DND-41 (cell line): ENCODE results near the gene PXT1.
"Not testable (repeated sequence)": the region's sequence is repeated elsewhere in the genome, so short reads cannot be mapped to it uniquely, and the experiment has no call there.

Source experiments
- EZH2 ChIP-seq: IDR thresholded peaks from 3 replicates; pipeline ENCODE4 v1.6.1; 2012; ENCODE audit warnings: borderline replicate concordance, low read depth, mild to moderate bottlenecking, moderate library complexity, low read length, inconsistent platforms; ENCODE audit not compliant: severe bottlenecking
- TF ChIP-seq, protein P1 (sequence below): IDR thresholded peaks from 2 replicates; pipeline ENCODE4 v1.5.1; 2012; ENCODE audit warnings: borderline replicate concordance, low read length, moderate library complexity, mild to moderate bottlenecking; ENCODE audit not compliant: poor library complexity, severe bottlenecking; ENCODE audit errors: extremely low read depth

DNA sequence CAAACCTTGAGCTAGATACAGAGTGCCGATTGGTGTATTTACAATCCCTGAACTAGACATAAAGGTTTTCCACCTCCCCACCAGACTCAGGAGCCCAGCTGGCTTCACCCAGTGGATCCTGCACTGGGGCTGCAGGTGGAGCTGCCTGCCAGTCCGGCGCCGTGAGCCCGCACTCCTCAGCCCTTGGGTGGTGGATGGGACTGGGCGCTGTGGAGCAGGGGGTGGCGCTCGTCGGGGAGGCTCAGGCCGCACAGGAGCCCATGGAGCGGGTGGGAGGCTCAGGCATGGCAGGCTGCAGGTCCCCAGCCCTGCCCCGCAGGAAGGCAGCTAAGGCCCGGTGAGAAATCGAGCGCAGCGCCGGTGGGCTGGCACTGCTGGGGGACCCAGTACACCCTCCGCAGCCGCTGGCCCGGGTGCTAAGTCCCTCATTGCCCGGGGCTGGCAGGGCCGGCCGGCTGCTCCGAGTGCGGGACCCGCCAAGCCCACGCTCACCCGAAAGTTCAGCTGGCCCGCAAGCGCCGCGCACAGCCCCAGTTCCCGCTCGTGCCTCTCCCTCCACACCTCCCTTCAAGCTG lies 78.5 kb downstream of the PXT1 start:
- TF ChIP-seq, protein P1, sequence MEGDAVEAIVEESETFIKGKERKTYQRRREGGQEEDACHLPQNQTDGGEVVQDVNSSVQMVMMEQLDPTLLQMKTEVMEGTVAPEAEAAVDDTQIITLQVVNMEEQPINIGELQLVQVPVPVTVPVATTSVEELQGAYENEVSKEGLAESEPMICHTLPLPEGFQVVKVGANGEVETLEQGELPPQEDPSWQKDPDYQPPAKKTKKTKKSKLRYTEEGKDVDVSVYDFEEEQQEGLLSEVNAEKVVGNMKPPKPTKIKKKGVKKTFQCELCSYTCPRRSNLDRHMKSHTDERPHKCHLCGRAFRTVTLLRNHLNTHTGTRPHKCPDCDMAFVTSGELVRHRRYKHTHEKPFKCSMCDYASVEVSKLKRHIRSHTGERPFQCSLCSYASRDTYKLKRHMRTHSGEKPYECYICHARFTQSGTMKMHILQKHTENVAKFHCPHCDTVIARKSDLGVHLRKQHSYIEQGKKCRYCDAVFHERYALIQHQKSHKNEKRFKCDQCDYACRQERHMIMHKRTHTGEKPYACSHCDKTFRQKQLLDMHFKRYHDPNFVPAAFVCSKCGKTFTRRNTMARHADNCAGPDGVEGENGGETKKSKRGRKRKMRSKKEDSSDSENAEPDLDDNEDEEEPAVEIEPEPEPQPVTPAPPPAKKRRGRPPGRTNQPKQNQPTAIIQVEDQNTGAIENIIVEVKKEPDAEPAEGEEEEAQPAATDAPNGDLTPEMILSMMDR = not testable (repeated sequence)
- TF ChIP-seq EZH2 = not testable (repeated sequence)
